NCI-H2171 treated with DMSO at 0.1 percent for 48 hours (cell line): ENCODE measurements around the gene MILR1.
"Not testable (repeated sequence)": the region's sequence is repeated elsewhere in the genome, so short reads cannot be mapped to it uniquely, and the experiment has no call there.

Experiments
- DNase-seq: peaks from one replicate; lab custom pipeline; 2025; lab: John Stamatoyannopoulos, UW

Gene MILR1

GRCh38 chr17:64448665-64449512 lies at the start of gene MILR1:
Gene MILR1 (plus strand): TSS chr17:64449115. CDS start chr17:64449169, 54 bp downstream.
- DNase-seq = no peak

GRCh38 chr17:64399767-64400156 lies 49.2 kb upstream of the MILR1 start:
- DNase-seq = no peak

- DNase-seq = peak; percentile 81
Measured at GRCh38 chr17:64400642-64401041, 48.3 kb upstream of the MILR1 start.

- no peak for DNase-seq
Measured at GRCh38 chr17:64401244-64401860, 47.6 kb upstream of the MILR1 start.

- DNase-seq = no peak
Measured at GRCh38 chr17:64401941-64402340, 47.0 kb upstream of the MILR1 start.

- DNase-seq = no peak
Measured at GRCh38 chr17:64402469-64402868, 46.4 kb upstream of the MILR1 start.

- no peak for DNase-seq
Measured at GRCh38 chr17:64403881-64404460, 44.9 kb upstream of the MILR1 start.

GRCh38 chr17:64406321-64407200 lies 42.4 kb upstream of the MILR1 start:
- DNase-seq = no peak

- DNase-seq = no peak
Measured at GRCh38 chr17:64410750-64411490, 38.0 kb upstream of the MILR1 start.

- peak; percentile 89 for DNase-seq
Measured at GRCh38 chr17:64411999-64412771, 36.7 kb upstream of the MILR1 start.

GRCh38 chr17:64412944-64413381 lies 36.0 kb upstream of the MILR1 start:
- no peak for DNase-seq

GRCh38 chr17:64413513-64413912 lies 35.4 kb upstream of the MILR1 start:
- no peak for DNase-seq

GRCh38 chr17:64418506-64419339 lies 30.2 kb upstream of the MILR1 start:
- DNase-seq = peak; percentile 83

- peak; percentile 82 for DNase-seq
Measured at GRCh38 chr17:64420143-64420670, 28.7 kb upstream of the MILR1 start.

GRCh38 chr17:64422121-64422520 lies 26.8 kb upstream of the MILR1 start:
- DNase-seq = not testable (repeated sequence)

GRCh38 chr17:64423881-64424280 lies 25.0 kb upstream of the MILR1 start:
- no peak for DNase-seq

GRCh38 chr17:64424324-64424849 lies 24.5 kb upstream of the MILR1 start:
- DNase-seq = no peak

- DNase-seq = no peak
Measured at GRCh38 chr17:64425191-64425590, 23.7 kb upstream of the MILR1 start.

GRCh38 chr17:64426596-64426995 lies 22.3 kb upstream of the MILR1 start:
- DNase-seq = no peak
